GM19240 (cell line): ENCODE results near the gene NPAS3.

ENCODE experiments used
- DNase-seq: peaks from one replicate; pipeline ENCODE4 v3.0.0; 2011; ENCODE audit warnings: low spot score; ENCODE audit not compliant: insufficient read length

NPAS3 gene

GRCh38 chr14:33165144-33165925 is 226.7 kb downstream of the NPAS3 start:
- DNase-seq = no peak

- no peak for DNase-seq
Measured at GRCh38 chr14:33165926-33166289, 227.2 kb downstream of the NPAS3 start.

- DNase-seq = no peak
Measured at GRCh38 chr14:33175951-33176350, 237.3 kb downstream of the NPAS3 start.

- DNase-seq = no peak
Measured at GRCh38 chr14:33184587-33184986, 245.9 kb downstream of the NPAS3 start.

- DNase-seq = no peak
Measured at GRCh38 chr14:33186656-33187055, 248.0 kb downstream of the NPAS3 start.

- no peak for DNase-seq
Measured at GRCh38 chr14:33188880-33189279, 250.2 kb downstream of the NPAS3 start.

- no peak for DNase-seq
Measured at GRCh38 chr14:33191855-33192254, 253.2 kb downstream of the NPAS3 start.

- DNase-seq = no peak
Measured at GRCh38 chr14:33194551-33194950, 255.9 kb downstream of the NPAS3 start.

- no peak for DNase-seq
Measured at GRCh38 chr14:33198684-33199083, 260.0 kb downstream of the NPAS3 start.

GRCh38 chr14:33201116-33201515 is 262.4 kb downstream of the NPAS3 start:
- no peak for DNase-seq

- no peak for DNase-seq
Measured at GRCh38 chr14:33206981-33207380, 268.3 kb downstream of the NPAS3 start.

GRCh38 chr14:33207467-33208017 is 268.9 kb downstream of the NPAS3 start:
- no peak for DNase-seq

- DNase-seq = no peak
Measured at GRCh38 chr14:33210311-33210710, 271.6 kb downstream of the NPAS3 start.

- no peak for DNase-seq
Measured at GRCh38 chr14:33218026-33218425, 279.3 kb downstream of the NPAS3 start.

GRCh38 chr14:33219957-33220356 is 281.3 kb downstream of the NPAS3 start:
- no peak for DNase-seq

- DNase-seq = no peak
Measured at GRCh38 chr14:33229269-33229929, 290.7 kb downstream of the NPAS3 start.

GRCh38 chr14:33230021-33230420 is 291.3 kb downstream of the NPAS3 start:
- no peak for DNase-seq

GRCh38 chr14:33232031-33232430 is 293.4 kb downstream of the NPAS3 start:
- no peak for DNase-seq

GRCh38 chr14:33237115-33237740 is 298.5 kb downstream of the NPAS3 start:
- no peak for DNase-seq

GRCh38 chr14:33239465-33239864 is 300.8 kb downstream of the NPAS3 start:
- DNase-seq = no peak

- DNase-seq = no peak
Measured at GRCh38 chr14:33240466-33240865, 301.8 kb downstream of the NPAS3 start.

- DNase-seq = no peak
Measured at GRCh38 chr14:33241331-33241730, 302.7 kb downstream of the NPAS3 start.
